ENCODE results near the gene ZBTB40.

ZBTB40 gene

GRCh38 chr1:22533244-22533895, 81.7 kb downstream of the ZBTB40 start:
- no peaks in the 10 kb centered on the region for H3K9me3 Mint-ChIP-seq
- no peak overlapping the region for H3K27ac Mint-ChIP-seq
- no peak for ATAC-seq
- H3K4me3 Mint-ChIP-seq: no peak overlapping the region
- H3K36me3 Mint-ChIP-seq (ENCODE audit: low read depth): peaks cover 2% of the 10 kb centered on the region
- no peak for DNase-seq
- no peaks in the 10 kb centered on the region for H3K27me3 Mint-ChIP-seq
- H3K4me1 Mint-ChIP-seq: no peaks in the 10 kb centered on the region

DNA sequence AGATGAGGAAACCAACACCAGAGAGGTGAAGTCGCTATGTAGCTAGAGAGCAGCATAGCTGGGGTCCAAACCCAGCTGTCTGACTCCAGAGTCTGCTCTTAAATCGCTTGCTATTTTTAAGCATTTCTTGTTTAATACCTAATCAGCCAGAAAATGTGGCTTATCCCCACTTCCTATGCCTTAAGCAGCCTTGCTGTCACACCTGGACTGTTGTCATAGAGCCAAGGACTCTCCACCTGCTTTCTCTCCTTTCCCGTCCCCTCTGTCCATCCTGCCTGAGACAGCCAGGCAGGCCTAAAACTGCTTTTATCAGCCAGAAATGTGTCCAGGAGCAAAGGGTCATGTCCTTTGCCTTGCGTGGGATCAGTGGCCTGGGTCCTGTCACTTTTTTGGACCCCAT, 83.3 kb downstream of the ZBTB40 start:
- Mint-ChIP-seq H3K4me1 (peaks cover 8% of the 10 kb centered on the region), H3K27ac (no peak overlapping the region), H3K4me3 (no peak overlapping the region), H3K36me3 (ENCODE audit: low read depth) (no peaks in the 10 kb centered on the region), H3K9me3 (no peaks in the 10 kb centered on the region), H3K27me3 (no peaks in the 10 kb centered on the region)
- ATAC-seq: no peak
- DNase-seq: no peak

- Mint-ChIP-seq H3K36me3 (ENCODE audit: low read depth) (no peaks in the 10 kb centered on the region), H3K27ac (no peak overlapping the region), H3K4me3 (no peak overlapping the region), H3K9me3 (no peaks in the 10 kb centered on the region), H3K4me1 (peaks cover 8% of the 10 kb centered on the region), H3K27me3 (no peaks in the 10 kb centered on the region)
- ATAC-seq (no peak), DNase-seq (no peak)
Observed at GRCh38 chr1:22535399-22535798, 83.7 kb downstream of the ZBTB40 start.

GRCh38 chr1:22536506-22536905, 84.9 kb downstream of the ZBTB40 start:
- no peak overlapping the region for H3K4me3 Mint-ChIP-seq
- ATAC-seq (no peak), DNase-seq (no peak)
- no peaks in the 10 kb centered on the region for H3K36me3 Mint-ChIP-seq (ENCODE audit: low read depth)
- H3K4me1 Mint-ChIP-seq: peaks cover 8% of the 10 kb centered on the region
- H3K9me3 Mint-ChIP-seq: no peaks in the 10 kb centered on the region
- H3K27ac Mint-ChIP-seq: no peak overlapping the region
- H3K27me3 Mint-ChIP-seq: no peaks in the 10 kb centered on the region

GRCh38 chr1:22537441-22538139, 85.9 kb downstream of the ZBTB40 start:
- Mint-ChIP-seq H3K4me1 (peaks cover 8% of the 10 kb centered on the region), H3K9me3 (no peaks in the 10 kb centered on the region), H3K27ac (no peak overlapping the region), H3K36me3 (ENCODE audit: low read depth) (no peaks in the 10 kb centered on the region), H3K27me3 (no peaks in the 10 kb centered on the region), H3K4me3 (no peak overlapping the region)
- ATAC-seq (no peak), DNase-seq (no peak)

DNA sequence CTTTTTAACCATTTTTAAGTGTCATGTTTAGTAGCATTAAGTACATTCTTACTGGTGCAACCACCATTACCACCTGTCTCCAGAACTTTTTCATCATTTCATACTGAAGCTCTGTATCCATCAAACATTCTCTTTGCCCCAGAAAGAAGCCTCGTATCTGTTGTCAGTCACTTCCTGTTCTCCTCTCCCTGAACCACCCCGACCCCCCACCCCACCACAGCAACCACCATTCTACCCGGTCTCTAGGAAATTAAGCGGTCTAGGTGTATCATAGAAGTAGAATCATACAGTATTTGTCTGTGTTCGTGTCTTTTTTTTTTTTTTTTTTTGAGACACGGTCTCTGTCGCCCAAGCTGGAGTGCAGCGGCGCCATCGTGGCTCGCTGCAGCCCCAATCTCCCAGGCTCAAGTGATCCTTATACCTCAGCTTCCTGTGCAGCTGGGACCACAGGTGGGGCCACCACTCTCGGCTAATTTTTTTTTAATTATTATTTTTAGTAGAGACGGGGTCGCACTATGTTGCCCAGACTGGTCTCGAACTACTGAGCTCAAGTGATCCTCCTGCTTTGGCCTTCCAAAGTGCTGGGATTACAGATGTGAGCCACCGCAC, 88.0 kb downstream of the ZBTB40 start:
- H3K4me3 Mint-ChIP-seq: no peak overlapping the region
- ATAC-seq: no peak
- no peaks in the 10 kb centered on the region for H3K36me3 Mint-ChIP-seq (ENCODE audit: low read depth)
- DNase-seq: no peak
- H3K27ac Mint-ChIP-seq: no peak overlapping the region
- H3K4me1 Mint-ChIP-seq: peaks cover 8% of the 10 kb centered on the region
- no peaks in the 10 kb centered on the region for H3K9me3 Mint-ChIP-seq
- H3K27me3 Mint-ChIP-seq: no peaks in the 10 kb centered on the region

- Mint-ChIP-seq H3K4me1 (peaks cover 8% of the 10 kb centered on the region), H3K36me3 (ENCODE audit: low read depth) (no peaks in the 10 kb centered on the region), H3K4me3 (no peak overlapping the region), H3K27me3 (peaks cover under 1% of the 10 kb centered on the region), H3K9me3 (no peaks in the 10 kb centered on the region), H3K27ac (no peak overlapping the region)
- DNase-seq (no peak), ATAC-seq (no peak)
Observed at GRCh38 chr1:22540337-22540736, 88.7 kb downstream of the ZBTB40 start.

DNA sequence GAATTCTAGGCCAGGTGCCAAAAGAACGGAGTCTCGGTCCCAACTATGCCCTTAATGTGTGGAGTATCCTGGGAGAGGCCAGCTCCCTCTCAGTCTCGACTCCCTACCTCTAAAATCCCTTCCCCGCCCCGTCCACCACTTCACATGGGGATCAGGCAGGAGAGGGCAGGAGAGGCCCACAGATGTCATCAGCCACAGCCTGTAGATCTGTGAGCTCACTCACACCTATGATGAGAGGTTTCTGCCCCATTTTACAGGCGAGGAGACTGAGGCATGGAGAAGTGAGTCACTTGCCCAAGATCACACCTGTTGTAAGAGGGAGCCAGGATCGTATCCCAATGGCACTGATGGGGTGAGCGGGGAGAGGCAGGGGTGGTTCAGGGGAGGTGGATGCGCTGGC, 91.2 kb downstream of the ZBTB40 start:
- no peaks in the 10 kb centered on the region for H3K36me3 Mint-ChIP-seq (ENCODE audit: low read depth)
- H3K27me3 Mint-ChIP-seq: peaks cover 14% of the 10 kb centered on the region
- peaks cover 8% of the 10 kb centered on the region for H3K4me1 Mint-ChIP-seq
- H3K27ac Mint-ChIP-seq: no peak overlapping the region
- no peak for DNase-seq
- no peaks in the 10 kb centered on the region for H3K9me3 Mint-ChIP-seq
- H3K4me3 Mint-ChIP-seq: no peak overlapping the region
- no peak for ATAC-seq

GRCh38 chr1:22543679-22544078, 92.0 kb downstream of the ZBTB40 start:
- H3K27me3 Mint-ChIP-seq: peaks cover 21% of the 10 kb centered on the region
- peaks cover 8% of the 10 kb centered on the region for H3K4me1 Mint-ChIP-seq
- H3K36me3 Mint-ChIP-seq (ENCODE audit: low read depth): no peaks in the 10 kb centered on the region
- ATAC-seq (no peak), DNase-seq (no peak)
- H3K9me3 Mint-ChIP-seq: no peaks in the 10 kb centered on the region
- no peak overlapping the region for H3K27ac Mint-ChIP-seq
- no peak overlapping the region for H3K4me3 Mint-ChIP-seq

DNA sequence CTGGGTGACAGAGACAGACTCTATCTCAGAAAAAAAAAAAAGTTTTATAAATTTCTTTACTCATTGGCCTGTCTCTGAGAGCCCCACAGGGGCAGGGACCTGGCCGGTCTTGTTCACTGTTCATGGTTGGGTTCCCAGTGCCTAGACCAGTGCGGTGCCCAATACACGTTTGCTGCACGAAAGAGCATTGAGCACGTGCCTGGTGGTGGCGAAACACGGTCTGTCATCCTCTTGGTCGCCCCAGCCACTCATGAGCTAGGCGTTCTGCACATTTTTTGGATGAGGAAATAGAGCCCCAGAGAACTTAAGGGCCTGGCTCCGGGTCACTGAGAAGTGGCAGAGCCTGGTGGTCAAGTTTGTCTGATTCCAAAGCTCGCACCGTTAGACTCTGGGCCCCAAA, 93.0 kb downstream of the ZBTB40 start:
- H3K27me3 Mint-ChIP-seq: peaks cover 26% of the 10 kb centered on the region
- H3K27ac Mint-ChIP-seq: no peak overlapping the region
- DNase-seq (no peak), ATAC-seq (no peak)
- H3K36me3 Mint-ChIP-seq (ENCODE audit: low read depth): no peaks in the 10 kb centered on the region
- no peaks in the 10 kb centered on the region for H3K9me3 Mint-ChIP-seq
- peaks cover under 1% of the 10 kb centered on the region for H3K4me1 Mint-ChIP-seq
- H3K4me3 Mint-ChIP-seq: no peak overlapping the region

DNA sequence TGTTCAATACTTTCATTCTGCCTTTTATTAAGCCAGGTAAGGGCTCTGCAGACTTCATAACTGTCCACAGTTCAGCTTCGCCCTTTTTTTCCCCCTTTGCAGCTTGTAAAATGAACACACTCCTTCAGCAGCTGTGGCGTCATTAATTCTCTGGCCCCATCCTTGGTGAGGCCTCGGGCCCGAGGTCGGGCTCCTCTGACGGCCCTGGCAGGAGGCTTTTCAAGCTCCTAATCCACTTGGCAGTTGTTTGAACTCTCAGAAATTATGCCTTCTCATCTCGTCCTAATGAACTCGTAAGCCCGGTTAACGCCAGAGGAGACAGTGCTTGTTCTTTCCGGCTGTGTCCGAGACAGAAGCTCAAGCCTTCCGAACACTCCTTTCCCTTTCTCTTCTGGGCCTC, 93.5 kb downstream of the ZBTB40 start:
- Mint-ChIP-seq H3K4me1 (no peaks in the 10 kb centered on the region), H3K36me3 (ENCODE audit: low read depth) (no peaks in the 10 kb centered on the region), H3K9me3 (no peaks in the 10 kb centered on the region), H3K27ac (no peak overlapping the region), H3K27me3 (peaks cover 29% of the 10 kb centered on the region), H3K4me3 (no peak overlapping the region)
- ATAC-seq: no peak
- DNase-seq: no peak

GRCh38 chr1:22547186-22547817, 95.7 kb downstream of the ZBTB40 start:
- H3K36me3 Mint-ChIP-seq (ENCODE audit: low read depth): no peaks in the 10 kb centered on the region
- H3K9me3 Mint-ChIP-seq: no peaks in the 10 kb centered on the region
- ATAC-seq (no peak), DNase-seq (no peak)
- H3K27me3 Mint-ChIP-seq: peaks cover 31% of the 10 kb centered on the region
- no peak overlapping the region for H3K27ac Mint-ChIP-seq
- H3K4me3 Mint-ChIP-seq: no peak overlapping the region
- no peaks in the 10 kb centered on the region for H3K4me1 Mint-ChIP-seq

GRCh38 chr1:22547818-22548462, 96.3 kb downstream of the ZBTB40 start:
- H3K4me3 Mint-ChIP-seq: no peak overlapping the region
- no peaks in the 10 kb centered on the region for H3K4me1 Mint-ChIP-seq
- H3K9me3 Mint-ChIP-seq: no peaks in the 10 kb centered on the region
- H3K27me3 Mint-ChIP-seq: peaks cover 33% of the 10 kb centered on the region
- DNase-seq (no peak), ATAC-seq (no peak)
- no peak overlapping the region for H3K27ac Mint-ChIP-seq
- H3K36me3 Mint-ChIP-seq (ENCODE audit: low read depth): no peaks in the 10 kb centered on the region

DNA sequence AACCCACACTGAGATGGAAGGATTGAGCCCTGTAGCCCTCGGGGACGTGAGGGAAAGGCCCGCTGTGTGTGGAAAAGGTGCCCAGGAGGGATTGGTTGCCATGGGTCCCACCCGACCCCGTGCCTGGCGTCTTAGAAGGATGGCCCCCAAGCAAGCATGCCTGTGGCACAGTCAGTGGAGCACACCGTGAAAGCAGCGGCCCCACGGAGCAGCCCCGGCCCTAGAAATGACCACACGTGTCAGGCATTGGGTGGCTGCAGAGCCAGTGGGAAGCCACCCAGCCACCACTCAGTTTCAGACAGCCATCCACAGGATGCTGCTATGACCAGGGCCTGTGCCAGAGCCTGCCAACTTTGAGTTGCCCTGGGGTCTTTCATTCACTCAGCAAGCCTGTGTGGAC, 98.4 kb downstream of the ZBTB40 start:
- no peaks in the 10 kb centered on the region for H3K36me3 Mint-ChIP-seq (ENCODE audit: low read depth)
- H3K27ac Mint-ChIP-seq: no peak overlapping the region
- no peak for ATAC-seq
- no peaks in the 10 kb centered on the region for H3K4me1 Mint-ChIP-seq
- H3K4me3 Mint-ChIP-seq: no peak overlapping the region
- H3K27me3 Mint-ChIP-seq: peaks cover 43% of the 10 kb centered on the region
- H3K9me3 Mint-ChIP-seq: no peaks in the 10 kb centered on the region
- DNase-seq: no peak

Data from activated naive CD8-positive, alpha-beta T cell treated with anti-CD3 and anti-CD28 coated beads, Interleukin-2, amount 50 U/mL, for 24 hours (primary cell).